ELF-1 (cell line): ENCODE data around the gene DAAM1.

Experiments
- DNase-seq: peaks from one replicate; pipeline ENCODE4 v3.0.0-alpha.2; 2016; ENCODE audit warnings: low read depth, low spot score

The DAAM1 gene

DNA sequence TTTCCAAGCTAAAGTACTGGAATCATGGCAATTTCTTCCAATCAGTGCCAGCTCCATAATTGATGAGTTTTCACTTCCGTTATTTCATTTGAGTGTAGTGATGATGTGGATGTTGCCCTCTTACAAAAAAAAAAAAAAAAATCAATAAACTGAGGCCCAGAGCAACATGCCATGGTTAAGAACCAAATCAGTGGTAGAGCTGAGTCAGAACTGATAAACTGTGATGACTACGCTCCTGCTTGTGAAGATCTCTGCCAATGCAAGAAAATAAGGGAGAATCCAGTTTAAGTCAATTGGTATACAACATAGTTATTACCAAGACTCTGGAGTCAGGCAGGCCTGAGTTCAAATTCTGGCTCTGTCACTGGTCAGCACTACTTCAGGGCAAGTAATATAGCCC, 174.0 kb downstream of the DAAM1 start:
- DNase-seq: no peak

DNA sequence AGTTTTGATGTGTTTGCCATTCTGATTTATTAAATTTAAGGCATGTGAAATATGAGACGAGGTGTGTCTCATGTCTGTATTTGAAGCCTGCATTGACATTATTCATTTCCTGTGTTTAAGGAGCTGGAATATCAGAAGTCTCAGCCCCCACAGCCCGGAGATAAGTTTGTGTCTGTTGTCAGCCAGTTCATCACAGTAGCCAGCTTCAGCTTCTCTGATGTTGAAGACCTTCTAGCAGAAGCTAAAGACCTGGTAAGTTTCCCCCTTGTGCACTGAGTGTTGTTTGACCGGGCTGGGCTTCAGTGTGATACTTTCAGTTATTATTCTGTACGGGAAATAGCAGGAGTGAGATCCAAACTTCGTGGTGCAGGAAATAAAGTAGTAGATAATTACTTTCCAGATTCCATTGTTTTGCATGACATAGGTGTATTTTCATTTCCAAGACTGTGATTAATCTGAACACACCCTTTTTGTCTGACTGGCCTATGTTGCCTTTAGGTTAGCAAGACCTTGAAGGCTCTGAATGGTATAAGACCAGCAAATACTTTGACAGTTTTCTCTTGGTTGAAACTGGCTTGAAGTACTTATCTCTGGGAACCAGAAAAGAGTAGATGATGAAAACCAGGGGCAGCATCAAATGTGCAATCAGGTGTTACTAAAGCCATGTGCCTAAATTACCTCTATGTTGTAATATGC, 175.2 kb downstream of the DAAM1 start:
- no peak for DNase-seq

DNA sequence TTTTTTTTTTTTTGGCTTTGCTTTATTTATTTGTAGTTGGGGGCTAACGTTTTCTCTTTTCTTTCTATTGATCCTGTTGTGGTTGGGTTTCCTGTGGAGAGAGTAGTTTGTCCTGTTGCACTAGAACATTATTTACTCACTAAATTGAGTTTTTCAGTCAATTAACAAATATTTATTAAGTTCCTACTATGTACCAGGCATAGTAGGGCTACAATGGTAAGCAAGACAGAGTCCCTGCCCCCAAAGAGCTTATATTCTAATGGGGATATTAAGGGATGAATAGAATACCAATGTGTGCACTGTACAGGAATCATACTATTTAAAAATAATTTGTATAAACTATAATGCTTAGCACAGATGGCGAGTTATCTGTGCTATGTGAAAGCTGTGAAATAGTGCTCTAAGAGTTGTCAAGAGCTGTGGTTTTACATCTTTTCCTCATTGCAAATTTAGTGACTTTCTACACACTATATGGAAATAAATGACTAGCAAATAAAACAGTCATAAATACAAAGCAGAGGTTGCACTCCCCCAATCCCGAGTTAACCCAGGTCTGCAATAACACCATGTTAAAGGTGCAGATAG, 181.8 kb downstream of the DAAM1 start:
- DNase-seq: no peak

DNA sequence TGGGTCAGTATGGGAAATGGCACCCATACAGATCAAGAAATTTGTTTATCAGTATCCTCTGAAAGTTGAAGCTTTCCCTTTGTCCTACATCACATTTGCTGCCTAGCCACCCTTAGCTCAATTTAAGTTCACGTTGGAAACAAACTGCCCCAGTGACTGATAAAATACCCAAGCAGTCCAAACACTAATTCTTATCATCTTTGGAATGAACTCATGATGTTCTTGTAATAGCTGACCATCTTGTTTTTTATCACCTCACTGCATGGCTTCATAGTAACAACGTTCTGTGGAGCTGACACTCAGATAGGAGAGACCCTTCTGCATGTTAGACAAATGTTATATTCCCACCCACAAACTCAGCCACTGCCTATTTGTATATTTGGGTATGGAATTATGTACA, 183.3 kb downstream of the DAAM1 start:
- no peak for DNase-seq

DNA sequence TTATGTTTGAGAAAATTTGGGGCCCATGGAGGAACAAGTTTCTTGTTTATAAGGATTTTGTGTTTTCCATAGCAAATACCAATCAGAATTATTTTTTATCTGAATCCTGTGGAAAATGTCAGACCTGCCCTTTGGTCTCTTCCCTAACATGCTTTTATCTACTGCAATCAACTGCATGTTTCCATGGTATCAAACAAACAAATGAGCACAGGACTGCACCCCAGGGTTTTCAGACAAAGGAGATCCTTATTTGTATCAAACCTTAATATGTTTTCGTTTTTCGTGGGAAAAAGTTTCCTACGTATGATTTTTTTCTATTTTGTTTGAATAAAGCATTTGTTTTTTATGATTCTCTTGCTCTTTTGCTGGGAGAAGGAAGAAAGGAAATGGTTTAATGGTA, 185.6 kb downstream of the DAAM1 start:
- no peak for DNase-seq

DNA sequence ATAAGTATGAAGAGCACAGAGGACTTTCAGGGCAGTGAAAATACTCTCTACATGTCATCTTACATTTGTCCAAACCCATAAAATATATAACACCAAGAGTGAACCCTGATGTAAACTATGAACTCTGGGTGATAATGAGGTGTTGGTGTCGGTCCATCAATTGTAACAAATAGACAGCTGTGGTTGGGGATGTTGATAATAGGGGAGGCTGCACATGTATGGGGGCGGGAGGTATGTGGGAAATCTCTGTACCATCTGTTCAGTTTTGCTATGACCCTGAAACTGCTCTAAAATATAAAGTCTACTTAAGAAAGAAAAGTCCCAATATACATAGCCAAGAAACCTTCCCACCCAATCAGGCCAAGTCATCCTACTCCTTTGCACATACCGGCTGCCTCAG, 188.2 kb downstream of the DAAM1 start:
- no peak for DNase-seq

DNA sequence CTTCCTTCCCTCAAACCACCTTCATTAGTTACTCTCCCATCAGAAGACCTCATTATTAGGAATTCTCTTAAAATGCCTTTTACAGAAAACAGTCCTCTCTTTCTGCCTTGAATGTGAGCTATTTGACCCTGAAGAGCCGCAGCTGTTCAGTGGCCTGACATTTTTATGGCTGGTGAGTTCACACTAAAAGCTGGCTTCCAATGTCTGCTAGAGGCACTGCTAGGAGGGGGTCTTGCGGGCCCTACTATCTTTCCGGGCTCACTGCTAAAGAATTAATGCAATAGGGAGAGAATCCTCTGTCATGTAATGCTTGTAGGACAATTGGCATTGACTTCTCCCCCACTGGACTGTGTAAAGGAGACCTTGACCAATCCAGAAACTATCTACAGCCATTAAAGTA, 189.0 kb downstream of the DAAM1 start:
- peak; percentile 30 for DNase-seq

DNA sequence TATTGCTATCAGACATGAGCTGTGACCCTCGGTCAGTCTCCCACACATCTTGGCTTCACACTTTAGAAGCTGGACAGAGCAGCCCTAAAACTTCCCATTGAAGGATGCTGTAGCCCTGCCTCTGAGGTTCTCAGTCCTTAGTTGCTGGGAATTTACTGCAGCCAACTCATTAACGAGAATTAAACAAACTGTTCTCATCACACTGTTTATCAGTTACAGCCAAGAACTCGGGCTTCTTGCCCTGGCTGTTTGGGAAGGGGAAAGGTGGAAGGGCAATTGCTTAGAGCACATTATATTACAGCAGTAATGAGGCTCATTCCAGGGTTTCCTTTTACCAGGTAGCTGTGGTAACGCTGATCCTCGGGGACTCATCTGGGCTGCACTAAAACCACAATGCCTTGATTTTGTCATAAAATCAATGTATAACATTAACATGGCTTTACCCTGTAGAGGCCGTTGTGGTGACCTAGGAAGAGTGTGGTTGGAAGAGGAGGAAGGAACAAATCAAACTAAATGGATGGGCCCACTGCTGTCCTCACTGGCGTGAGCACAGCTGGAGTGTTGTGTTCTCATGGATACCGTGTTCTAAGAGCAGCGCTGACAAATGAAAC, 189.6 kb downstream of the DAAM1 start:
- no peak for DNase-seq

DNA sequence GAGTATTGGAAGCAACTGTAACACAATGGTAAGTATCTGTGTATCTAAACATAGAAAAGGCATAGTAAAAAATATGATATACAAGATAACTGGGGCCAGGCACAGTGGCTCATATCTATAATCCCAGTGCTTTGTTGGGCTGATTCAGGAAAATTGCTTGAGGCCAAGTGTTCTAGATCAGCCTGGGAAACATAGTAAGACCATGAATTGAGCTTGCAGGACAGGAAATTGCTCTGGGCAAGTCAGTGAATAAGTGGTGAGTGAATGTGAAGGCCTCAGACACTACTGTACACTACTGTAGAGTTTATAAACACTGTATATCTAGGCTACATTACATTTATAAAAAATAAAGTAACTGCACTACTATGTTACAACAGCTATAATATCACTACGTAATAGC, 201.5 kb downstream of the DAAM1 start:
- no peak for DNase-seq

DNA sequence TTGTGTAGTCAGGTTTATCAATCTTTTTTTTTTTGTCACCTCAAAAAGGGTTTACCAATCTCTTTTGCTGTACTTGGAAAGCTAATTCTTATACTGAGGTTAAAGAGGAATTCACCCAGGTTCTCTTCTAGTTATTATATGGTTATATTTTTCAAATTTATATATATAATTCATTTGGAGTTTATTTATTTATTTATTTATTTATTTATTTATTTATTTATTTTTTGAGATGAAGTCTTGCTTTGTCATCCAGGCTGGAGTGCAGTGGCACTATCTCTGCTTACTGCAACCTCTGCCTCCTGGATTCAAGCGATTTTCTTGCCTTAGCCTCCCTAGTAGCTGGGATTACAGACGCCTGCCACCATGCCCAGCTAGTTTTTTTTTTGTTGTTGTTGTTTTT, 202.9 kb downstream of the DAAM1 start:
- DNase-seq: no peak

DNA sequence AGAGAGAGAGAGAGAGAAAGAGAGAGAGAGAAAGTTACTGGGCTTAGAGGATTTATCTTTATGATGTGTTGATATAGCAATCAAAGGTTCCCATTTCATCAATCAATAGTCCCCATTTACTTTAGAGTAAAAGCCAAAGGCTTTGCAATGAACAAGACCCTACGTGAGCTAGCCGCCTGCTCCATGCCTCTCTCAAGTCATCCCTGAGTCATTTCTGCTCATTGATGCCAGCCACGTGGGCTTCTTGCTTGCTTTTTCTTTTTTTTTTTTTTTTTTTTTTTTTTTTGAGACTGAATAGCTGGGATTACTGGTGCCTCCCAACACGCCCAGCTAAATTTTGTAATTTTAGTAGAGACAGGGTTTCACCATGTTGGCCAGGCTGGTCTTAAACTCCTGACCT, 205.8 kb downstream of the DAAM1 start:
- no peak for DNase-seq

DNA sequence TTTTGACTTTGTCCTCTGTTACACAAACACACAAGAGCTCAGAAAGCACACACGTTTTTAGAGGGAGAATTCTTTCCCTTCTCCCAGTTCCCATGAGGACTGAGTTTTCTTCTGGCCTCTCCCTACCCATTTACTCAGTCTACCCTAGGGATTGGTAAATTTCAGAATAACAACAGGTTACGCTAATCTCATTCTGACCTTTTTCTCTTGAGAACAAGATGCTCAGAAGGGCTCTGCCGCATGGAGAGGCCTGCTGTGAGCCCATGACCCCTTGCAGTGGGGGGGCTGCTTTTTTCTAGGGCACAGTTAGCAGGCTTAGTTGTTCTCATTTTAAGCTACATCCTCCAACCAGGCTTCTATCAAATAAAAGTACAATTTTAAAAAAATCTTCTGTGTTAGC, 207.2 kb downstream of the DAAM1 start:
- no peak for DNase-seq

DNA sequence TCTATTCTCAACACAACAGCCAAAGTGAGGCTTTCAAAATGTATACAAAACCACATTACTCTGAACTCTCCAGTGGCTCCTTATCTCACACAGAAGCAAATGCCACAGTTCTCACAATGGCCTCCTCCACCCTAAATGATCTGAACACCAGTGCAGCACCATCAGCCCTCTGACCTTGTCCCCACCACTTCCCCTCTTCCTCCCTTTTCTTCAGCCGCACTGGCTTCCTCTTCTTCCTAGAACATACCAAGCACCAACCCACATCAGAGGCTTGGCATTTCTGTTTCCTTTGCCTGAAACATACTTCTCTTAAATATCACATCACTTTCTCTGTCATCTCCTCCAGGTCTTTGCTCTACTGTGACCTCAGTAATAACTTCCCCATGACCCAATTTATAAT, 210.4 kb downstream of the DAAM1 start:
- no peak for DNase-seq

DNA sequence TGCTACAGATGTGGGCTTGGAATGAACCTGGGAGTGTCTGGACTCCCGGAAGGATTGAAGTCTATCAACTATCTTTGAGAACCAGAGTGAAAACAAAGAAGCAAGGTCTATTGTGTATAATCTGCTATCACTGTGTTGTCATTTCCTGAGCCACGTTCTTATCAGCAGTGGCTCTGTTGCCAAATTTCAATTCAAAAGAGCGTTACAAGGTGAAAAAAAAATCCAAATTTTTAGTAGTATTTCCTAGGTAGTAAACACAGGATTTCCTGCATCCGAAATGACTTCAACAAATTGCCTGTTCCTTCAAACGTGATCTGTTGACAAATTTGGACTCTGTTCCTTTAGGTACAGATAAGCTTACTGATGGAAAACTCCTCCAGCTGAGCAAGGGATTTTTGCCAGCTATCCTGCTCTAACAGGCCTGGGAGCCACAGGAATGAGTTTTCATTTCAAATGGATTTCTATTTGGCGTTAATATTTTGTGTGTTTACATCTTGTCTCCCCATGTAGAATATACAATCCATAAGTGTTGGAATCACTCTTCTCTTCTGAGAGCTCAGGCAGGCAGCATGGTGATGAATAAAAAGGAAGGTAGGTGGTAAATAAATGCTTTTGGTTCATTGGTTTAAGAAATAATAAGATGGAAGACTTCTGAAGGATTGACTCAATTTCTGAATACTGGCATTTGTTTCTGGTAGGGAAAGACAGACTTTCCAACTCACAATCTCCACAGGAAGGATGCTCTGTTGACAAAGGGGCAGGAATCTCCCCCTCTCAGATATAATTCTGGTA, 218.2 kb downstream of the DAAM1 start:
- DNase-seq: no peak

DNA sequence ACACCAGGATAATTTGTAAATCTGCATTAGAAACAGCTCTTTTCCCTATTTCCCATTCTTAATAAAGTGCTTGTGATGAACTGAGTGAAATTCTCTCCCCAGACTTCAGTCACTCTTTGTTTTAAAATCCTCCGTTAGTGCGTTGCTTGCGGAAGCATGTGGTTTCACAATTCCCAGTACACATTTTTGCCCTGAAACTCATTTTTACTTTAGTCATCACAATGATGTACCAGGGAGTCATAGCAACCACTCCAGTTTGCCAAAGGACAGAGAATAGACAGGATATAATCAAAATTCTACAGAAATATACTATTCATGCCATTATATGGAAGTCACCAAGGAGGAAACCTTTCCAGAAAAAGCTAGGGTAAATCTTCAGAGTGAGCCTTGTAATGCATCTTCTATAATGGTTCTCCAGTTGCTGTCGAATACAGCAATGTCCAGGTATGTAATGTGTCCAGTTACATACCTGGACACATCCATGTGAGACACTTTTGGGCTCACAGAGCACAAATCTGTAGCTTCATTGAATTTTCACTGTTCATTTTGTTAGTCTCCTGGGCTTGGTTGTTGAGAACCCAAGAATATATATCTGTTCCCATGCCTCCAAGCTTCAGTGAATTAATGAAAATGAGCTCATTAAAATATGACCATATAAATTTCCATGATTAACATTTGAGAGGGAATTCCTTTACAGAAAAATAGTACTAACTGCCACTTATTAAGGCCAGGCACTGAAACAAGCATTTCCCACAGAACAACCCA, 219.0 kb downstream of the DAAM1 start:
- DNase-seq: no peak

DNA sequence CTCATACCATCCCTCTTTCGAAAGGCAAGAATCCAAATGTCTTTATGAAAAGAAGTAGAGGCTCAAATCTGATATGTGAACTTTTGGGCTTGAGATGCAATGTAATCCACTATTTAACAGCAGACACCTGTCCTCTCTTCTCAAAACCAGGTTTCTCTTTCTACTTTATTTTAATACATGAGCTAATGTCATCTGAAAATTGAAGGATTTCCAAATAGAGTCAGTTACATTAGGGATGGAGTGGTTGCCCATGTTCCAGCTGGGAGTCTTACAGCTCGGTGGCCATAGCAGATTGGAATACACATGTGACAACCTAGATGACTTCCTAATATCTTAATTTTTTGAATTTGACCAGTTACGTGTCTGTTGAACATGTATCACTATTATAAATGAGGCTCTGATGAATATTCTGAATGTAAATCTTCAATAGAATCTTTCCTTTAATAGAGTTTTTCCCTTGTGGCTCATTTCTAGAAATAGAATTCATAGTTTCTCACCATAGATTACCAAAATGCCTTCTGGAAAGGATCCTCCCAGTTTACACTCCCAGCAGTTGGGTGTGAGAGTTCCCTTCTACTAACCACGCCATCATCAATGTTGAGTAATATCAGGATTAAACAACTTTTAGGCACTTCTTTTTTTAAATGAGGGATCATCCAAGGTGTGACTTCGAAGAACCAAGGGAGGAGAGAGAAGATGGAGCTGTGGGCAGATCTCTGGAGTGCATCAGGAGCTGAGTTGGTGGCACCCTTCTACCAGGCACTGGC, 227.6 kb downstream of the DAAM1 start:
- no peak for DNase-seq

DNA sequence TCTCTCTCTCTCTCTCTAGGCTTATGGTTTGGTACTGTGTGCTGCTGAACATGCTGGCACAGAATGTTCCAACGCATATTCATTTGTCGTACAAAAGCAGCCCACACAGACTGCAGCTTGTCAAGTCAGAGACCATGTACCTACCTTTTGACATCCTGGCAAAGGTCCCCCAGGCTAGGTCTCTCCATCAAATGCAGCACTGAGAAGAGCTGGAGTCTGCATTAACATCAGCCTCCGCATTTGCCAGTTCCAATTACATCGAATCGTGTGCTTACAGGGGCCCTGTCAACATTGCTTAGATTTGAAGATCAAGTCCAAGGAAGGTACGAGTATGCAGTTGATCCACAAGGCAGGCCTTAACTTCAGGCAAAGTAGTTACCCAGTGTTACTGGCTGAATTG, 228.8 kb downstream of the DAAM1 start:
- DNase-seq: no peak

DNA sequence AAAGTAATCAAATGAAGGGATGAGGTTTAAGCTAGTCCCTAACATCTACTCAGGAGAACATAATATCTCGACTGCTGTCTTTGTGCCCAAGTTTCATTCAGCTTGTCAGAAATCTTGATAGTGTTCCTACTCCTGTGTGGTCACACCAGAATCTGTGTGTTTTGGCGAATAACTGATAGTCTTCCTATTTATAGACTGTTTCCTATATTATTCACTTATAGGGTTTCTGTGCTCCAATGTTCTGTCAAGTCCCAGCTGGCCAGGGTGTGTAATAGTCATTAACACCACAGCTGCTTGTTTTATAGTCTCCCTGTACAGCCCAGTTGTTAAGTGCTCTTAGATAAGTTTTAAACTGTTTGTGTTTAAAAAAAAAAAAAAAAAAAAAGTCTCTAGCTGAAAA, 230.8 kb downstream of the DAAM1 start:
- no peak for DNase-seq
